ENCODE measurements around the gene TMTC2.

DNA sequence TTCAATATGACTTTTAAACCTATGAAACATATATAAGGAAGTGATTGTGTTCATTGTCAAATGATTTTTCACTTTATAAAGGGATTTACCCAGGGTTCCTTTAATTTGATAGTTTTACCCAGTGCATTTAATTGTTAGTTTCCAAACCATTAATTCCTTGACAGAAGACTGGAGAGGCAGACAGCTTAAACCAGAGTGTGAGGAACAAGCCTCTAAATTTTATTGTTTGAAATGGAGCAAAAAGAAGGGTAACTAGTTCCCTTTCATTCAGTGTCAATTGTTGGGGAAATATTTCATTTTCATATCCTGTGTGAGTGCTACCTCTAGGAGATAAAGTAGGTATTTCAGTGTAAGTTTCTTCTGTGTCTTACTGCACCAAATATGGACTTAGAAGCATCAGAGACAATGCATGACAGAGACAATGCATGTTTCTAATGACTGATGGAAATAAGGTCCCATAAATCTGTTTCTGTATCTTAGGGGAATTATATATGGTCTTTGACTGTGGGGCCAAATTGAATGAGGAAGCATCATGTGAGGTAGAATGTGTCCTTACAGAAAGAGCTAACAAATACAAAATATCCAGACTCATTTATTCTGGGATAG lies 120.5 kb downstream of the TMTC2 start:
- TF ChIP-seq, protein P1, sequence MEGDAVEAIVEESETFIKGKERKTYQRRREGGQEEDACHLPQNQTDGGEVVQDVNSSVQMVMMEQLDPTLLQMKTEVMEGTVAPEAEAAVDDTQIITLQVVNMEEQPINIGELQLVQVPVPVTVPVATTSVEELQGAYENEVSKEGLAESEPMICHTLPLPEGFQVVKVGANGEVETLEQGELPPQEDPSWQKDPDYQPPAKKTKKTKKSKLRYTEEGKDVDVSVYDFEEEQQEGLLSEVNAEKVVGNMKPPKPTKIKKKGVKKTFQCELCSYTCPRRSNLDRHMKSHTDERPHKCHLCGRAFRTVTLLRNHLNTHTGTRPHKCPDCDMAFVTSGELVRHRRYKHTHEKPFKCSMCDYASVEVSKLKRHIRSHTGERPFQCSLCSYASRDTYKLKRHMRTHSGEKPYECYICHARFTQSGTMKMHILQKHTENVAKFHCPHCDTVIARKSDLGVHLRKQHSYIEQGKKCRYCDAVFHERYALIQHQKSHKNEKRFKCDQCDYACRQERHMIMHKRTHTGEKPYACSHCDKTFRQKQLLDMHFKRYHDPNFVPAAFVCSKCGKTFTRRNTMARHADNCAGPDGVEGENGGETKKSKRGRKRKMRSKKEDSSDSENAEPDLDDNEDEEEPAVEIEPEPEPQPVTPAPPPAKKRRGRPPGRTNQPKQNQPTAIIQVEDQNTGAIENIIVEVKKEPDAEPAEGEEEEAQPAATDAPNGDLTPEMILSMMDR (IDR thresholded peaks at IDR 0.05), result no peak
- no peak for TF ChIP-seq POLR2A (IDR thresholded peaks at IDR 0.05)

Data from adrenal gland (tissue), 5 donors.